Measurements from ENCODE around the gene FRS2.
A peak's percentile ranks its signal among the peaks of the same experiment; 100 is the strongest.

FRS2 gene

DNA sequence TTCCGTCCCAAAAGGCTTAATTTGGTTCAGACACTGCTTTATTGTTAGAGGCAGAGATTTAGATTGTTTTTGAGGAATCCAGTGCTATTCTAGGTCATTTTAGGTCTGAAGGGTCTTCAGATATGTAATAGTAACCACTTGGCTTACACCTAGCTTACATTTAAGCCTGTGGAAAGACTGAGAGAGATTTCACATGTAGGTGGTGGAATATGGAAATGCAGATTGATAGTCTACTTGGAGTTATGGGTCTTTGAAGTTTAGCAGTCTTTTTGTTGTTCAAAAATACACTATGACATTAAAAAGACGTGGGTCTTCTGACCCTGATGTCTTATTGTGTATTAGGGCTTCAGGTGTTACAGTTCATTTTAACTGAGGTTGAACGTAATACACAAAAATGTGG, 63.7 kb downstream of the FRS2 start:
- Histone ChIP-seq H3F3A (ENCODE audit: insufficient read depth, low read length) (peaks cover 22% of the 10 kb centered on the region), H3K9ac (ENCODE audit: low read length) (peak overlapping the region; percentile 54), H3K9me3 (replicated peaks; ENCODE audit: insufficient read depth, low read length) (no peaks in the 10 kb centered on the region), H2AFZ (ENCODE audit: low read length) (no peak overlapping the region), H3K36me3 (replicated peaks; ENCODE audit: insufficient read depth, low read length) (no peaks in the 10 kb centered on the region), H3K27me3 (replicated peaks; ENCODE audit: insufficient read depth, low read length) (no peaks in the 10 kb centered on the region), H4K20me1 (ENCODE audit: insufficient read depth, low read length) (no peaks in the 10 kb centered on the region), H3K4me2 (ENCODE audit: low read depth, low read length) (peak overlapping the region; percentile 46), H3K9me2 (replicated peaks; ENCODE audit: insufficient read depth, low read length) (no peaks in the 10 kb centered on the region), H3K27ac (ENCODE audit: low read length) (peak overlapping the region; percentile 72), H3K4me3 (ENCODE audit: low read length) (peak overlapping the region; percentile 19; the same call in 1 of the 2 replicates), H3K79me2 (ENCODE audit: low read length) (peaks cover 30% of the 10 kb centered on the region), H3K4me1 (ENCODE audit: low read length) (peaks cover 18% of the 10 kb centered on the region)
- TF ChIP-seq EZH2 (optimal IDR thresholded peaks at IDR 0.05; ENCODE audit: low read depth, low read length) (no peak), EZH2phosphoT487 (IDR thresholded peaks at IDR 0.05; ENCODE audit: low read length) (no peak)
- TF ChIP-seq, protein P1, sequence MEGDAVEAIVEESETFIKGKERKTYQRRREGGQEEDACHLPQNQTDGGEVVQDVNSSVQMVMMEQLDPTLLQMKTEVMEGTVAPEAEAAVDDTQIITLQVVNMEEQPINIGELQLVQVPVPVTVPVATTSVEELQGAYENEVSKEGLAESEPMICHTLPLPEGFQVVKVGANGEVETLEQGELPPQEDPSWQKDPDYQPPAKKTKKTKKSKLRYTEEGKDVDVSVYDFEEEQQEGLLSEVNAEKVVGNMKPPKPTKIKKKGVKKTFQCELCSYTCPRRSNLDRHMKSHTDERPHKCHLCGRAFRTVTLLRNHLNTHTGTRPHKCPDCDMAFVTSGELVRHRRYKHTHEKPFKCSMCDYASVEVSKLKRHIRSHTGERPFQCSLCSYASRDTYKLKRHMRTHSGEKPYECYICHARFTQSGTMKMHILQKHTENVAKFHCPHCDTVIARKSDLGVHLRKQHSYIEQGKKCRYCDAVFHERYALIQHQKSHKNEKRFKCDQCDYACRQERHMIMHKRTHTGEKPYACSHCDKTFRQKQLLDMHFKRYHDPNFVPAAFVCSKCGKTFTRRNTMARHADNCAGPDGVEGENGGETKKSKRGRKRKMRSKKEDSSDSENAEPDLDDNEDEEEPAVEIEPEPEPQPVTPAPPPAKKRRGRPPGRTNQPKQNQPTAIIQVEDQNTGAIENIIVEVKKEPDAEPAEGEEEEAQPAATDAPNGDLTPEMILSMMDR (IDR thresholded peaks at IDR 0.05; ENCODE audit: low read length): no peak
- no peak for DNase-seq

DNA sequence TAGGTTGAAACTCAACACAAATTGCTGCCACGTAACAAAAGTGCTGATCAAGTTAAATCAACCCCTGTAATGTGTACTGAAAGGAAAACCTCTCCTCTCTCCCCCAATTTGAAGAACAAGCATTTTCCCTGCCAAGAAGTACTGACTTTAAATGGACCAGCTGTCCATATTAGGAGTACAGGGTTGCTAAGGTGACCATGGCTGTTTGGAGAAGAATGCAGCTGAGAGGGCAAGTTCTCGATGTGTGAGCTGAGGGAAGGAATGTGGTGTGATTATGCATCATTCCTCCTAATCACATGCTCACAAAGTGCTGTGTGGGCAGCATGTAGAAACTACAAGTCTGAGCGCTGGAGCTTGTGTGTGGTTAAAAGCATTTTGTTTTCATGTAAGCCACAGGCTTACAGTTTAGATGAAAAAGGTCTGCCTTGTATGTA, 64.2 kb downstream of the FRS2 start:
- H3K9ac ChIP-seq (ENCODE audit: low read length): peak overlapping the region; percentile 58; the same call in 1 of the 2 replicates
- H3K4me3 ChIP-seq (ENCODE audit: low read length): peak overlapping the region; percentile 19; the same call in 1 of the 2 replicates
- DNase-seq: peak; percentile 94
- TF ChIP-seq, protein P1 (IDR thresholded peaks at IDR 0.05; ENCODE audit: low read length): no peak
- no peak for TF ChIP-seq EZH2 (optimal IDR thresholded peaks at IDR 0.05; ENCODE audit: low read depth, low read length)
- no peak for TF ChIP-seq EZH2phosphoT487 (IDR thresholded peaks at IDR 0.05; ENCODE audit: low read length)
- H3K9me2 ChIP-seq (replicated peaks; ENCODE audit: insufficient read depth, low read length): no peaks in the 10 kb centered on the region
- H3K27me3 ChIP-seq (replicated peaks; ENCODE audit: insufficient read depth, low read length): no peaks in the 10 kb centered on the region
- peak overlapping the region; percentile 50 for H3K4me2 ChIP-seq (ENCODE audit: low read depth, low read length)
- H2AFZ ChIP-seq (ENCODE audit: low read length): no peak overlapping the region
- H4K20me1 ChIP-seq (ENCODE audit: insufficient read depth, low read length): no peaks in the 10 kb centered on the region
- H3K79me2 ChIP-seq (ENCODE audit: low read length): peaks cover 26% of the 10 kb centered on the region
- peaks cover 18% of the 10 kb centered on the region for H3K4me1 ChIP-seq (ENCODE audit: low read length)
- peak overlapping the region; percentile 72 for H3K27ac ChIP-seq (ENCODE audit: low read length)
- peaks cover 22% of the 10 kb centered on the region for H3F3A ChIP-seq (ENCODE audit: insufficient read depth, low read length)
- no peaks in the 10 kb centered on the region for H3K9me3 ChIP-seq (replicated peaks; ENCODE audit: insufficient read depth, low read length)
- no peaks in the 10 kb centered on the region for H3K36me3 ChIP-seq (replicated peaks; ENCODE audit: insufficient read depth, low read length)

DNA sequence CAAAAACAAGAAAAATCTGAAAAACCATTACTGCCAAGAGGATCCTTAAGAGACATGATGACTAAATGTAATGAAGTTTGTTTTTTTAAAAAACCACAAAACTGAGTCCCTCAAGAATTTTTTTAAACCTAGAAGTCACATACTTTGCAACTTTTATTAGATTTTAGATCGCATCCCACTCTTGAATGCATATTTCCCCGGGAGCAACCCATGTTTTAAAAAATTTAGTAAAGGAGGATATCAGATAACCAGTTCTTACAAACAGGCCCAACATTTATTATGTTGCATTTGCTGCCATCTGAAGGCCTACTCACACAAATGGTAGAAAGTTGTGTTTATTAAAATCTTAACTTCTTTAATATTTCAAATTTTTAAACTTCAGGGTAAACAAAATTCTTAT, 70.8 kb downstream of the FRS2 start:
- Histone ChIP-seq H3K4me2 (ENCODE audit: low read depth, low read length) (no peak overlapping the region), H3F3A (ENCODE audit: insufficient read depth, low read length) (no peaks in the 10 kb centered on the region)
- DNase-seq: no peak

More for the DNA sequence above, 70.8 kb downstream of the FRS2 start:
- Histone ChIP-seq H3K9me3 (replicated peaks; ENCODE audit: insufficient read depth, low read length) (no peaks in the 10 kb centered on the region), H4K20me1 (ENCODE audit: insufficient read depth, low read length) (no peaks in the 10 kb centered on the region), H3K9ac (ENCODE audit: low read length) (no peak overlapping the region), H3K36me3 (replicated peaks; ENCODE audit: insufficient read depth, low read length) (no peaks in the 10 kb centered on the region; the same call in 1 of the 2 replicates), H3K9me2 (replicated peaks; ENCODE audit: insufficient read depth, low read length) (no peaks in the 10 kb centered on the region), H3K4me1 (ENCODE audit: low read length) (no peaks in the 10 kb centered on the region), H3K79me2 (ENCODE audit: low read length) (peaks cover 11% of the 10 kb centered on the region), H3K27me3 (replicated peaks; ENCODE audit: insufficient read depth, low read length) (no peaks in the 10 kb centered on the region), H2AFZ (ENCODE audit: low read length) (no peak overlapping the region), H3K4me3 (ENCODE audit: low read length) (no peak overlapping the region), H3K27ac (ENCODE audit: low read length) (no peak overlapping the region)
- TF ChIP-seq EZH2 (optimal IDR thresholded peaks at IDR 0.05; ENCODE audit: low read depth, low read length): no peak
- TF ChIP-seq, protein P1 (IDR thresholded peaks at IDR 0.05; ENCODE audit: low read length): no peak
- TF ChIP-seq EZH2phosphoT487 (IDR thresholded peaks at IDR 0.05; ENCODE audit: low read length): no peak

Measured in MM.1S (cell line).